ENCODE results near the gene AKT3.

GRCh38 chr1:243712242-243712641 lies 137.8 kb downstream of the AKT3 start:
- TF ChIP-seq CTCF (optimal IDR thresholded peaks at IDR 0.05 in 1 of 3, IDR thresholded peaks at IDR 0.05 in 1 of 3, conservative IDR thresholded peaks at IDR 0.05 in 1 of 3; ENCODE audit: extremely low read depth in 1 of 3, insufficient read depth in 2 of 3, low read length in 3 of 3) (no peak), EZH2 (IDR thresholded peaks at IDR 0.05; ENCODE audit: low read length) (no peak)
